UCSD-AML1 (cell line): ENCODE measurements around the gene NOS1.

Experiments used
- DNase-seq: peaks from one replicate; lab custom pipeline; 2025; ENCODE audit not compliant: unreplicated experiment; lab: John Stamatoyannopoulos, UW

Gene NOS1

GRCh38 chr12:117331691-117332090 lies 29.7 kb downstream of the NOS1 start:
- no peak for DNase-seq

- DNase-seq: no peak
Measured at GRCh38 chr12:117330441-117331113, 30.8 kb downstream of the NOS1 start.

- no peak for DNase-seq
Measured at GRCh38 chr12:117329756-117330155, 31.7 kb downstream of the NOS1 start.

DNA sequence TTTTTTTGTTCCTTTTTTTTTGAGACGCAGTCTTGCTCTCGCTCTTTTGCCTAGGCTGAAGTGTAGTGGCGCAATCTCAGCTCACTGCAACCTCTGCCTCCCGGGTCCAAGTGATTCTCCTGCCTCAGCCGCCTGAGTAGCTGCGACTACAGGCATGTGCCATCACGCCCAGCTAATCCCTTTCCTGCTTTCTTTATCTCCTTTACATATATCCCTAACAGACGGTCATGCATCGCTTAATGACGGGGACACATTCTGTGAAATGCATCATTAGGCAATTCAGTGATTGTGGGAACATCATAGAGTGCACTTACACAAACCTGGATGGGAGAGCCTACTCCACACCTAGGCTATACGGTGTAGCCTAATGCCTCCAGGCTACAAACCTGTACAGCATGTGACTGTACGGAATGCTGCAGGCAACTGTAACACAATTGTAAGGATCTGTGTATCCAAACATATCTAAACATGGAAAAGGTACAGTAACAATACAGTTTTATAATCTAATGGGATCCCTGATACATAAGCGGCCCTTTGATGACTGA lies 32.8 kb downstream of the NOS1 start:
- DNase-seq: no peak

DNA sequence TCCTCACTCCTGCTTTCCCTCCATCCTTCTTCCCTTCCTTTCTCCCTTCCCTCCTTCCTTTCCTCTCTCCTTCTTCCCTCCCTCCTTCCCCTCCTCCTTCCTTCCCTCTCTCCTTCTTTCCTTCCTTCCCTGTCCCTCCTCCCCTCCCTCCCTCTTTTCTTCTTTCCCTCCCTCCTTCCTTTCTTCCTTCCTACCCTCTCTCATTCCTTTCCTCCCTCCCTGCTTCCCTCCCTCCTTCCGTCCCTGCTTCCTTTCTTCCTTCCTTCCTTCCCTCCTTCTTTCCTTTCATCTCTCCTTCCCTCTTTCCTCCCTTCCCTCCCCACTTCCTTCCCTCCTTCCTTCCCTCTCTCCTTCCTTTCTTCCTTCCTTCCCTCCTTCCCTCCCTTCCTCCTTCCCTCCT lies 39.0 kb downstream of the NOS1 start:
- DNase-seq: no peak

DNA sequence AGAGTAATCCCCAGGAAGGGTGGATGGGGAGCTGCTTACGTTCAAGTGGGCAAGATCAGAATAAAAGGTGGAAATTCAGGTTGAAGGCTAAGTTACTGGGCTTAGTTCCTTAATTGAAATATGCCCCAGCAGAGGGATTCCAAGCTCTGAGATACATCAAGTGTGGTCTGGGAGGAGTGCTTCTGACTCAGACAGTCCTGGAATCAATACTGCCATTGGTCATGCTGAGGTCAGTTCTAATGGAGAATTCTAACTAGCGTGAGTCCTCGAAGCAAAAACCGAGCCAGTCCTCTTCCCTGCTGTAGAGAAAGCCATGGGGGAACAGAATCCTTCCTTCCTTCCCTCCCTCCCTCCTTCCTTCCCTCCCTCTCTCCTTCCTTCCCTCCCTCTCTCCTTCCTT lies 39.9 kb downstream of the NOS1 start:
- DNase-seq: no peak

DNA sequence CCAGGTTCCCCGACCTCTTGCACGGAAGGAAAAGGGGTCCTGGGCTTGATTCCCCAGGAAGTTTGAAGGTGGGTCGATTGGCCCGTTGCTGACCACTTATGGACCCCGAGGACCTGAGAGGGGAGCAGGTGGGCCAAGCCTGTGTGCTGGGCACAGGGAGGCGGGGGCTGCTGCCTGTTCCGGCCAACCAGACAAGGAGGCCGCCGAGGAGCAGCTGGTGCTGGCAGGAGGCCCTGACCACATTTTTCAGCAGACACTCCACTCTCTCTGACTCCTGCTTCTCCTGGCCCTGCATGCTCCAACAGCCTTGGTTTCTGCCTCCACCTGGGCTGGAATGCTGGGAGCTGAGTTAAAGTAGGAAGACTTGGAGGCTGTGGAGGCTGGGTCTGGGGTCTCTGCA lies 42.8 kb downstream of the NOS1 start:
- no peak for DNase-seq

DNA sequence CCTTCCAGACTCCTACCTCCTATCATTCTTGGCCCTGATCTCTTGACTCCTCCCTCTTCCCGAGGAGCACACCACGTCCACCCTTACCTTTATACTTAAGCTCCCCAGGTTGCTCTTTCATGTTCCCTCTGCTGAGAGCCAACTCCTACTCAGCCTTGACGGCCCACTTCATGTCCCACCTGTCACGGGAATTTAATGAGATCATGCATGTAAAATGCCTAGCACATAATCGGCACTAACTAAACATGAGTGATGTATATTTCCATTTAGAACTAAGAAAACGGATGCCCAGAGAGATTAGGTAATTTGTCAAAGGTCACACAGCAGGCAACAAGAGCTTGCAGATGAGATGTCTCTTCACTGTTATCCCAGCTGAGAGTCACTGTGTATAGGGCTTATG lies 45.1 kb downstream of the NOS1 start:
- DNase-seq: no peak

GRCh38 chr12:117313926-117314325 lies 47.5 kb downstream of the NOS1 start:
- no peak for DNase-seq

DNA sequence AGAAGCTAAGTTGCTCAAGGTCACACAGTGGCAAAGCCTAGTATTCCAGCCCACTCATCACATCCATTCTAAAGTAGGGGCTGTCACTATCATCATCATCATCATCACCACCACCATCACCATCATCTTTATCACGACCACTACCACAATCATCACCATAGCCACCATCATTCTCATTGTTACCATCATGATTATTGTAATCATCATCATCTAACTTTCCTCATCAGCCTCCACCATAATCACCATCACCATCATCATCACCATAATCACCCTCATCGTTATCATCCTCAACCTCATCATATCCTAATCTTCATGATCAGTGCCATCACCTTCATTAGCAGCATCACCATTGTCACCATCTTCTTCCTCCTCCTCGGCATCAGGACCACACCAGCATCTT lies 48.7 kb downstream of the NOS1 start:
- no peak for DNase-seq

GRCh38 chr12:117309276-117309925 lies 52.0 kb downstream of the NOS1 start:
- DNase-seq: no peak

GRCh38 chr12:117300174-117300573 lies 61.3 kb downstream of the NOS1 start:
- no peak for DNase-seq

- DNase-seq: no peak
Measured at GRCh38 chr12:117298648-117299225, 62.7 kb downstream of the NOS1 start.

- no peak for DNase-seq
Measured at GRCh38 chr12:117298191-117298590, 63.2 kb downstream of the NOS1 start.

DNA sequence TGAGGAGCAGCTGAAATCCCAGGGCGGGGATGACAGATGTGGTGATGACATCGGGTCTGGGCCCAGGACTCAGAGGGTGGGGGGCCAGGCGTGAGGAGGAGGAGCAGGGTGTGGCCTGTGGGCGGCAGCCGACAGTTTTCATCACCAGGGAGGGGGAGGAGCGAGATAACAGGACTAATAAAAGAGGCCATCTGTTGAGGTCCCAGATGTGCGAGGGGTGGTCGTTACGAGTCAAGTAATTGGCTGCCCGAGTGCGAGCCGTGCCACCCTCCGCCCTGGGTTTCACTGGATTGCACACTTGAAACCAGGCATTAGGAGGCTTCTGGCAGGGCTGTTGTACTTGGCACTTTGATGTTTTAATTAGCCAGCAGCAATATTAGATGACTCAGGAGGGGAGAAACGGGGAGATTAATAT lies 67.2 kb downstream of the NOS1 start:
- no peak for DNase-seq

DNA sequence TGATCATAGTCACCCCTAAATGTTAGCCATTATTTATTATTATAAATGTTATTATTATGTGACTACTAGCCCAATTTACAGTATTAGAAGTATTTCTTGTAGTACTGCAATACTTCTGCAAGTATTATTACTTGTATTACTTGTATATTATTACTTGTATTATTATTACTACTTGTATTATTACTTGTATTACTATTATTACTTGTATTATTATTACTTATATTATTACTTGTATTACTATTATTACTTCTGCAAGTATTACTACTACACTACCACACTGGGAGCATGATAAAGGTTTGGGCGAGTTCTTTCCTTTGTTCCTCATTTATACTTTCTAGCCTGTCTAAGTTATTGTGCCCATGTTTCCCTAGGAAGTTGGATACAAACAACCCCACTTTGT lies 67.9 kb downstream of the NOS1 start:
- no peak for DNase-seq

- DNase-seq: no peak
Measured at GRCh38 chr12:117292688-117293087, 68.7 kb downstream of the NOS1 start.

DNA sequence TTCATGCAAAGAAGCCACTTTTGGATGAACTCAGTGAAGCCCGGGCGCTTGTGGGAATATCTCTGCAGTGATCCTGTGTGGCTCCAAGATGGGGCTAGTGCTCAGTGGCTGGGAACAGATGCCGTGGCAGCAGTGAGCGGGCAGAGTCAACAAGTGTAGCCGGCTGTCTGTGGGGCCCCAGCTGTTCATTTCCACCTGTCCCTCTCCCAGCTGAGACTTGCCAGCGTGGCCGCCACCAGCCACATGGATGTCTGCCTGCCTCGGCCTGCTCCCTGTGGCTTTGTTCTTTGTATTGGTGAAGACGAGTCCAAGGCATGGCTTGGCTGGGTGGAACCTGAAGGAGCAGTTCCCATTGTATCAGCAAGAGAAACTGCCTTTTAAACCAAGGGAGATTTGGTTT lies 77.3 kb downstream of the NOS1 start:
- DNase-seq: no peak

- no peak for DNase-seq
Measured at GRCh38 chr12:117282490-117282889, 78.9 kb downstream of the NOS1 start.

DNA sequence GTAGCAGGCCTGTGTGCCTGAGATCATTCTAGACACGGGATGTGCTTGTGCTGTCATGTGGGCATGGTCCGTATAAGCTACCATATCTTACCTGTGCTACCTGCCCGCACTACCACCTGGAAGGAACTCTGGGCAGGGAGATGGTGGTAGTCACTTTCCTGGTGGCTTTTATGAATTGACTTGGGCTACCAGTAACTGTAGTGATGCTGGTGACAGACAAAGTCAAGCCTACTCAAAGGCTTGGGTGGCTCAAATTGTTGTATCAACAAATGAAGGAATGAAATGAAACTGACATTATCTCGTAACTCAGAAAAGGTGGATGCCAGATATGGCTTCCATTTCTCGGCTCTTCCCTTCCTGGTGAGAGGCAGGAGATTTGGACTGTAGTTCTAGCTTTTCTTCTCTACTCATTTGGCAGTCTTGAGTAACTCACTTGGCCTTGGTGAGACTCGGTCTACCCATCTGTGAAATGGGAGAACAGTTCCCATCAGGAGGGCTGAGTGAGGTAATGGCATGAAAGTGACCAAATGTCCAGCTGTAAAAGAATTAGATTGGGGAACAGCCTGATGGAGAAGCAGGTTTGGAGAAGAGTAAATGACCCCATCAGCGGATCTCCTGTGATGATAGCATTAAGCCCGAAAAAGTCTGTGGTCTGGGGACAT lies 81.3 kb downstream of the NOS1 start:
- DNase-seq: no peak

DNA sequence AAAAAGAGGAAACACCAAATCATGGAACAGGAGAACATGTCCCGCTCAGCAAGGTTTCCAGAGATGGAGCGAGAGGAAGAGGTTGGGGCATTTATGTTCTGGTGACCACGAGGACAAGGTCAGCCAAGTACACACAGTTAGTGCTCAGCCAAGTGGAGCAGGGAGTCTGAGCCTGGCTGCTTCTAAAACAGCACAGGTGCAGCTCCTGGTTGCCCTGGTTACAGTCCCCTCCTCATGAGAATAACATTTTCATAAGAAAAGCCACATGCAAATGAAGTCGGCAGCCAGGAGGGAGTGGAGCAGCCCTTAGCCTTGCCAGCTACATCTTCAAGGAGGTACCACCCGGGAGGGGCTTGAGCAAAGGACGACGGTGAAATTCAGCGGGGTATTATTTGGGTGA lies 81.8 kb downstream of the NOS1 start:
- no peak for DNase-seq

- no peak for DNase-seq
Measured at GRCh38 chr12:117277875-117278274, 83.6 kb downstream of the NOS1 start.
